ENCODE results near the gene CLPX. TPM values are rescaled to one million over a fixed set of nuclear protein-coding genes. Genes with fewer than 3 reads are reported as not detected.
A peak's percentile ranks its signal among the peaks of the same experiment; 100 is the strongest.
"Not testable (repeated sequence)": the region's sequence is repeated elsewhere in the genome, so short reads cannot be mapped to it uniquely, and the experiment has no call there.

The CLPX gene
- total RNA-seq, result 10 to 100 TPM; 57.6 to 80.9 (median 72.8) TPM
- long read RNA-seq, full-length matches to known transcripts, result 6 of 14 reads
- long read RNA-seq, partial matches to known transcripts, result 6 of 14 reads
- long read RNA-seq, other reads (novel, unspliced or antisense), result 2 of 14 reads

GRCh38 chr15:65184868-65185717, at the start of gene CLPX:
TSS of gene CLPX (minus strand) at chr15:65185342. CDS start at chr15:65185153, 189 bp downstream.
- intact Hi-C loops (cut with DNase I), result no loop called here
- Histone ChIP-seq H3K9me3 (no peaks in the 10 kb centered on the region), H3K4me1 (peaks cover 0 to 34% (median 4%) of the 10 kb centered on the region in 4 donors), H3K27ac (peak within 1 kb of the TSS; percentile 96 to 98 (median 98)), H3K36me3 (no peaks in the 10 kb centered on the region), H3K27me3 (no peaks in the 10 kb centered on the region), H3K4me3 (peak within 1 kb of the TSS; percentile 82 to 93 (median 90))
- DNase-seq (peak; percentile 94 to 97 (median 97)), ATAC-seq (peak; percentile 84 to 94 (median 90))
- under 1% methylated on average over 32 of the region's 70 CpGs for WGBS (ENCODE audit: insufficient coverage, low coverage, low lambda C conversion rate, missing lambda C conversion rate)
- TF ChIP-seq CTCF (IDR thresholded peaks at IDR 0.05), result no peak
- peak; percentile 85 for TF ChIP-seq POLR2A (IDR thresholded peaks at IDR 0.05)

- no peaks in the 10 kb centered on the region for H3K4me1 ChIP-seq
- WGBS (ENCODE audit: insufficient coverage, low coverage, low lambda C conversion rate, missing lambda C conversion rate), result 67% methylated on average over 5 of the region's 5 CpGs
- H3K36me3 ChIP-seq, result no peaks in the 10 kb centered on the region
- DNase-seq (no peak), ATAC-seq (no peak)
- H3K9me3 ChIP-seq, result no peaks in the 10 kb centered on the region
- no peaks in the 10 kb centered on the region for H3K27me3 ChIP-seq
- no peak overlapping the region for H3K4me3 ChIP-seq
- intact Hi-C loops (cut with DNase I), result no loop called here
- no peak for TF ChIP-seq CTCF (IDR thresholded peaks at IDR 0.05)
- TF ChIP-seq POLR2A (IDR thresholded peaks at IDR 0.05), result no peak
- no peak overlapping the region for H3K27ac ChIP-seq
Measured at GRCh38 chr15:65233696-65234095, 48.6 kb upstream of the CLPX start.

GRCh38 chr15:65232520-65232919, 47.4 kb upstream of the CLPX start:
- Histone ChIP-seq H3K9me3 (no peaks in the 10 kb centered on the region), H3K27ac (no peak overlapping the region), H3K4me1 (no peaks in the 10 kb centered on the region), H3K36me3 (no peaks in the 10 kb centered on the region), H3K4me3 (no peak overlapping the region), H3K27me3 (no peaks in the 10 kb centered on the region)
- DNase-seq (no peak), ATAC-seq (no peak)
- no peak for TF ChIP-seq POLR2A (IDR thresholded peaks at IDR 0.05)
- TF ChIP-seq CTCF (IDR thresholded peaks at IDR 0.05), result no peak
- WGBS (ENCODE audit: insufficient coverage, low coverage, low lambda C conversion rate, missing lambda C conversion rate), result 90% methylated on average over 3 of the region's 3 CpGs
- intact Hi-C loops (cut with DNase I), result no loop called here

- no peak for TF ChIP-seq POLR2A (IDR thresholded peaks at IDR 0.05)
- TF ChIP-seq CTCF (IDR thresholded peaks at IDR 0.05), result no peak
Measured at GRCh38 chr15:65231306-65231705, 46.2 kb upstream of the CLPX start.

GRCh38 chr15:65226901-65227300, 41.8 kb upstream of the CLPX start:
- DNase-seq; H3K4me1 ChIP-seq; H3K36me3 ChIP-seq; H3K27me3 ChIP-seq; H3K4me3 ChIP-seq; intact Hi-C loops (cut with DNase I); ATAC-seq; H3K27ac ChIP-seq; H3K9me3 ChIP-seq: not testable (repeated sequence)
- 47% methylated on average over 3 of the region's 10 CpGs for WGBS (ENCODE audit: insufficient coverage, low coverage, low lambda C conversion rate, missing lambda C conversion rate)

More at GRCh38 chr15:65231306-65231705, 46.2 kb upstream of the CLPX start:
- Histone ChIP-seq H3K9me3 (no peaks in the 10 kb centered on the region), H3K27ac (no peak overlapping the region), H3K27me3 (no peaks in the 10 kb centered on the region), H3K4me1 (no peaks in the 10 kb centered on the region), H3K36me3 (no peaks in the 10 kb centered on the region), H3K4me3 (no peak overlapping the region)
- WGBS (ENCODE audit: insufficient coverage, low coverage, low lambda C conversion rate, missing lambda C conversion rate), result 86% methylated on average over 9 of the region's 10 CpGs
- DNase-seq (no peak), ATAC-seq (no peak)
- intact Hi-C loops (cut with DNase I), result no loop called here

Data from right lobe of liver (tissue), 6 donors.